Lower lobe of right lung (tissue), 2 donors: ENCODE data around the gene SEMA3E. TPM values are rescaled to one million over a fixed set of nuclear protein-coding genes. Genes with fewer than 3 reads are reported as not detected.
"Not testable (repeated sequence)": the region's sequence is repeated elsewhere in the genome, so short reads cannot be mapped to it uniquely, and the experiment has no call there.

ENCODE experiments used
- ATAC-seq, 2 donors: fragments of 200-7000 bp; cut with Tn5 transposase; one replicate each; pipeline ENCODE4 v1.9.1; 2020 to 2022; ENCODE audit warnings: mild to moderate bottlenecking in 2 of 2, moderate library complexity in 2 of 2
- DNase-seq: peaks from one replicate; pipeline ENCODE4 v3.0.0-alpha.2; 2020
- H3K27ac ChIP-seq: fragments of 200-600 bp; one replicate; pipeline ENCODE4 v1.8.0; 2022
- H3K27me3 ChIP-seq: fragments of 200-600 bp; one replicate; pipeline ENCODE4 v1.8.0; 2022; ENCODE audit warnings: low read depth
- H3K36me3 ChIP-seq: fragments of 200-600 bp; one replicate; pipeline ENCODE4 v1.8.0; 2022; ENCODE audit warnings: mild to moderate bottlenecking
- H3K4me1 ChIP-seq: fragments of 200-600 bp; one replicate; pipeline ENCODE4 v1.8.0; 2022
- H3K4me3 ChIP-seq: fragments of 200-600 bp; one replicate; pipeline ENCODE4 v1.8.0; 2022; ENCODE audit warnings: mild to moderate bottlenecking
- H3K9me3 ChIP-seq: fragments of 200-600 bp; one replicate; pipeline ENCODE4 v1.8.0; 2022
- CTCF ChIP-seq: fragments of 200-600 bp; IDR thresholded peaks from one replicate; pipeline ENCODE4 v1.8.0; 2022; ENCODE audit warnings: antibody characterized with exemption, mild to moderate bottlenecking
- intact Hi-C: fragments of 100-400 bp; cut with DNase I; formaldehyde crosslinking; loops from one replicate; pipeline ENCODE4 v1.11.0; 2022
- total RNA-seq: library from RNA; stranded (reverse); fragmentation: NEBNext Ultra II Directional; extraction: Animal tissue kit (Norgen Biotek cat#: 25700); gene quantifications from one replicate; pipeline ENCODE4 v1.2.1, GENCODE V29; 2021
- donor health status: DM: no; HTN: yes; CAD: no; lungs with severe emphysema.

SEMA3E gene
- total RNA-seq, 1 donor from 2014 or later = 8.8 TPM

GRCh38 chr7:83562289-83562688 is 86.7 kb downstream of the SEMA3E start:
- Histone ChIP-seq H3K4me3 (no peak overlapping the region), H3K27me3 (no peaks in the 10 kb centered on the region), H3K27ac (no peak overlapping the region), H3K9me3 (no peaks in the 10 kb centered on the region), H3K36me3 (no peaks in the 10 kb centered on the region), H3K4me1 (no peaks in the 10 kb centered on the region)
- no peak for ATAC-seq
- TF ChIP-seq CTCF = no peak
- intact Hi-C loops = no loop called here
- DNase-seq = no peak

GRCh38 chr7:83559887-83560286 is 89.1 kb downstream of the SEMA3E start:
- ATAC-seq (no peak), DNase-seq (no peak)
- Histone ChIP-seq H3K9me3 (no peaks in the 10 kb centered on the region), H3K36me3 (no peaks in the 10 kb centered on the region), H3K4me3 (no peak overlapping the region), H3K27ac (no peak overlapping the region), H3K4me1 (no peaks in the 10 kb centered on the region), H3K27me3 (no peaks in the 10 kb centered on the region)
- TF ChIP-seq CTCF = no peak
- intact Hi-C loops = no loop called here

GRCh38 chr7:83552556-83552955 is 96.4 kb downstream of the SEMA3E start:
- H3K4me1 ChIP-seq, H3K4me3 ChIP-seq, intact Hi-C loops, H3K9me3 ChIP-seq, H3K27ac ChIP-seq, ATAC-seq, H3K36me3 ChIP-seq, H3K27me3 ChIP-seq, DNase-seq: not testable (repeated sequence)

GRCh38 chr7:83550100-83550499 is 98.8 kb downstream of the SEMA3E start:
- Histone ChIP-seq H3K36me3 (no peaks in the 10 kb centered on the region), H3K4me1 (no peaks in the 10 kb centered on the region), H3K27ac (no peak overlapping the region), H3K27me3 (no peaks in the 10 kb centered on the region), H3K4me3 (no peak overlapping the region), H3K9me3 (no peaks in the 10 kb centered on the region)
- no peak for TF ChIP-seq CTCF
- DNase-seq = no peak
- no peak for ATAC-seq
- intact Hi-C loops = no loop called here

- no peak for TF ChIP-seq CTCF
- intact Hi-C loops = no loop called here
- ATAC-seq (no peak), DNase-seq (no peak)
- Histone ChIP-seq H3K4me3 (no peak overlapping the region), H3K9me3 (no peaks in the 10 kb centered on the region), H3K4me1 (no peaks in the 10 kb centered on the region), H3K27ac (no peak overlapping the region), H3K27me3 (no peaks in the 10 kb centered on the region), H3K36me3 (no peaks in the 10 kb centered on the region)
Observed at GRCh38 chr7:83548250-83548649, 100.7 kb downstream of the SEMA3E start.

- H3K36me3 ChIP-seq = no peaks in the 10 kb centered on the region
- DNase-seq (no peak), ATAC-seq (peak; percentile 70 to 87)
- H3K4me3 ChIP-seq = no peak overlapping the region
- H3K27me3 ChIP-seq = no peaks in the 10 kb centered on the region
- no peaks in the 10 kb centered on the region for H3K4me1 ChIP-seq
- H3K9me3 ChIP-seq = no peaks in the 10 kb centered on the region
- intact Hi-C loops = no loop called here
- no peak for TF ChIP-seq CTCF
- H3K27ac ChIP-seq = no peak overlapping the region
Observed at GRCh38 chr7:83547526-83547925, 101.4 kb downstream of the SEMA3E start.
